Femur (tissue), 1 donor: ENCODE data around the gene PHYH.
"Not testable (repeated sequence)": the region's sequence is repeated elsewhere in the genome, so short reads cannot be mapped to it uniquely, and the experiment has no call there.

Experiments used
- DNase-seq: peaks from one replicate; pipeline ENCODE4 v3.0.0-alpha.2; 2017

Gene PHYH

DNA sequence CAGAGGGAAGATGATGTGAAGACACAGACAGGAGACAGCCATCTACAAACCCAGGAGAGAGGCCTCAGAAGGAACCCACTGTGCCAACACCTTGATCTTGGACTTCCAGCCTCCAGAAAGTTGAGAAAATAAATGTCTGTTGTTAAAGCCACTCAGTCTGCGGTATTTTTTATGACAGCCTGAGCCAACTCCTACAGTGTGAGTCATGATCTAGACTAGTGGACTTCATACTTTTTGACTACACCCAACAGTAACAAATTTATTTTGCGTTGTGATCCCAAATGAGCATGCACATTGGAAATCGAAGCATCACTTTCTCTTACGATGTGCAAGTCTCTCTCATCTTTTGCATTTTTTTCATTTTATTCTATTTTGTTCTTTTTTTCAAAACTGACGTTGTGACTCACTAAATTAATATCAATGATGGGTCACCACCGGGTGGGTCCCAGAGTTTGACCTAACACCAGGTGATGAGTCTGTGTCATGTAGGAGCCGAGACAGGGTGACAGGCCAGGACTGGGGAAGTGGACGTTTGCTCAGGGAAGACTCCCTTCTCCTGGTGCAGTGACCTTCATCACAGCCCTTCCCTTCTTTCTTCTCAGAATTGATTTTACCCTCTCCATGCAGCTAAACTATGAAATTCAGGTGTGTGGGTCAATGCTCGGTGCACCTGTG is 28.9 kb downstream of the PHYH start:
- DNase-seq, result no peak

DNA sequence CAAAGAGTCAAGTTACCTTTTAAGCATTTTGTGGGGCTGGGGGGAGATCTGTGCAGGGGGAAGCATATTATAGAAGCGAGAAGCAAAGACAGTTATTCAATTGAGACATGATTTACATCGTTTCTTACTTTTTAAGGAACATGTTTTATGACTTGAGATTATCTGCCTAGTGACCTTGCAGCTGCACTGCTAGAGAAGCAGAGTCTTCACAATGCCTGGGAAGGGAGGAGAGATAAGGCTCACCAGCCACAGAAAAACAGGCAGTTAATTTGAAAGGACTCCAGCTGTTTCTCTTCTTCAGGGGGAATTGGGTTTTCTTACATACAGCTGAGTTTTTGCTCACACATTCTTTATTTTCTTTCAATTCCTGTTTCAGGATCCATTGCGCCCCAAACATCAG is 31.0 kb downstream of the PHYH start:
- no peak for DNase-seq

DNA sequence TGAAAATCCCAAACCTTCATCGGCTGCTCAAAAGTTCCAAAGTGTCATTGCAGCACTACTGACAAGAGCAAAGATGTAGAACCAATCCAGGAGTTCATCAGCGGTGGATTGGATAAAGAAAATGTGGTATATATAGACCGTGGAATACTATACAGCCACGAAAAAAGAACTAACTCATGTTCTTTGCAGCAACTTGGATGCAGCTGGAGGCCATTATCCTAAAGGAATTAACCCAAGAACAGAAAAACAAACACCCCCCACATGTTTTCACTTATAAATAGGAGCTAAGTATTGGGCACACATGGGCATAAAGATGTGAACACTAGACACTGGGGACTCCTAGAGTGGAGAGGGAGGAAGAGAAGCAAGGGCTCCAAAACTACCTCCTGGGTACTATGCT is 31.6 kb downstream of the PHYH start:
- no peak for DNase-seq

- DNase-seq, result peak; percentile 42
Observed at GRCh38 chr10:13263591-13263990, 36.3 kb downstream of the PHYH start.

- DNase-seq, result no peak
Observed at GRCh38 chr10:13262433-13262832, 37.4 kb downstream of the PHYH start.

DNA sequence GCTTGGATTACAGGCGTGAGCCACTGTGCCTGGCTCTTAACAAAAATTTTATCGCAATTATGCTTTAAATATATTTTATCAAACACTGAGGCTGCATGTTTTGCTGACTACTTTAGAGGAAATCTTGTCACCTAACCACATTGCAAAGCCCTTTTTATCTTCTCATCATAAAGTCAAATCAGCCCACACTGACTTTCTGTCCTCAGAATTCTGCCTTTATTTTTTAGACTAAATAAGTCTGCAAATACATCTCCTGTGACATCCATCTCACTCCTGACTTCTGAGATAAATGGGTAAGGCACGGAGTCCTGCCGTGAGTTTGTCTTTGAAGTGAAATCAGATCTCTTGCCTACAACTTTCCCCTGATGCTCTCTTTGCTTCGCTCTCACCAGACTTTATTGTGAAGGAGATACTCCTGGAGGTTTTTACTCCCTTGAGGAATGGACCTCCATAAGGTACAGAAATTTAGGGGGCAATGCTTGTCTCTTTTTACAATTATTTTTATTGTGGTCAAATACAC is 42.2 kb downstream of the PHYH start:
- DNase-seq, result no peak

DNA sequence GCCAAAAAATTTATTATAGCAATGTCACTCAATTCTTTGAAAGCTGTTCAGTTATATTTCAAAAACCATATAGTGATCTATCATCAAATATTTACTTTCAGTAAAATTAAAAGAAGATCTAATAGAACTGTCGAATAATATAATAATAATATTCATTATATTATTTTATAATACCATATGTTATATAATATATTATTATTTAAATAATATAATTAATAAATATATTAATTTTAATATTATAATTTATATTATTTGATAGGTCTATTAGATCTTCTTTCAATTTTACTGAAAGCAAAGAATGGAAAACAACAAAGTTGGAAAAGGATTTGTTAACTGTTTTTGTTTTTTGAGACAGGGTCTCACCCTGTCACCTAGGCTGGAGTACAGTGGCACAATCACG is 43.2 kb downstream of the PHYH start:
- DNase-seq, result no peak

DNA sequence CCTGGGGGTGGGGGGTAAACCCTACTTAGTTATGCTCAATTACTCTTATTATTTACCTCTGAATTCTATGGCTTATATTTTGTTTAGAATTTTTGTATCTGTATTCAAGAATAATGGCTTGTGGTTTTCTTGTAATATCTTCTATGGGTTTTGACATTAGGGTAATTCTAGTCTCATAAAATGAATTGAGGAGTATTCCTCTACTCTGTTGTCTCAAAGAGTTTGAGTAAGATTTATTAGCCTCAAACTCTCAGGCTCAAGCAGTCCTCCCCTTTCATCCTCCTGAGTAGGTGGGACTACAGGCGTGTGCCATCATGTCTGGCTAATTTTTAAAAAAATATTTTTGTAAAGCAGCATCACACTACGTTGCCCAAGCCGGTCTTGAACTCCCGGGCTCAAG is 46.1 kb downstream of the PHYH start:
- no peak for DNase-seq

GRCh38 chr10:13247784-13248183 is 52.1 kb downstream of the PHYH start:
- no peak for DNase-seq

DNA sequence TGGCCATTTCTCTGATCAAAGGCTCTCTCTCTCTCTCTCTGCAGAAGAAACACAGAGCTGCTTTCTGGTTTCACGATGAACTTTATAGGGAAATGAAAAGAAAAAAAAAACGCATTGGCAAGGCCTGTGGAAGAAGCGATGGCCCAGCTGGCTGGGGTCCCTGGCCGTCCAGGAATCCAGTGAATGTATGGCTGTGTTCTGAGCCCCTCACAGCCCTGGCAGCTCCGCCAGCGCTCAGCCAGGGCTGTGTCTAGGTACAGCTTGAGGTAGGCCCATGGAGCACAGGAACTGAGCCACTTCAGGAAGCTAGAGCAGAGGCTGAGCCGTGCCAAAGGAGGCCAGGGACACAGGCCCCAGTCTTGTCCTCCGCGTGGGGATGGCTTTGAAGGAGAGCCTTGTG is 52.6 kb downstream of the PHYH start:
- DNase-seq, result peak; percentile 65

DNA sequence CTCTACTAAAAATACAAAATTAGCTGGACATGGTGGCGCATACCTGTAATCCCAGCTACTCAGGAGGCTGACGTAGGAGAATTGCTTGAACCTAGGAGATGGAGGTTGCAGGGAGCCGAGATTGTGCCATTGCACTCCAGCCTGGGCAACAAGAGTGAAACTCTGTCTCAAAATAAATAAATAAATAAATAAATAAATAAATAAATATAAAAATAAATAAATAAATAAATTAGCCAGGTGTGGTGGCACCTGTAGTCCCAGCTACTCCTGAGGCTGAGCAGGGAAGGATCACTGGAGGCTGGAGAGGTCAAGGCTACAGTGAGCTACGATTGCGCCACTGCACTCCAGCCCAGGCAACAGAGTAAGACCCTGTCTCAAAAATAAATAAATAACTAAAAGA is 57.6 kb downstream of the PHYH start:
- not testable (repeated sequence) for DNase-seq

- no peak for DNase-seq
Observed at GRCh38 chr10:13241613-13242012, 58.3 kb downstream of the PHYH start.

DNA sequence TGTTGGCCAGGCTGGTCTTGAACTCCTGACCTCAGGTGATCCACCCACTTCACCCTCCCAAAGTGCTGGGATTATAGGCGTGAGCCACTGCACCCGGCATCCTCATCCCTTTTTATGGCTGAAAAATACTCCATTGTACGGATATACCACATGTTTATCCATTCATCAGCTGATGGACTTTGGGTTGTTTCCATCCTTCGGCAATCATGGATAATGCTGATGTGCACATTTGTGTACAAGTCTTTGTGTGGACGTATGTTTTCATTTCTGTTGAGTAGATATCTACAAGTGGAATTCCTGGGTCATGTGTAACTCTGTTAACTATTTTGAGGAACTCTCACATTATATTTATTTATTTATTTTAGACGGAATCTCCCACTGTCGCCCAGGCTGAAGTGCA is 59.9 kb downstream of the PHYH start:
- DNase-seq, result no peak

GRCh38 chr10:13238271-13239077 is 61.4 kb downstream of the PHYH start:
- DNase-seq, result no peak

- no peak for DNase-seq
Observed at GRCh38 chr10:13236638-13237037, 63.2 kb downstream of the PHYH start.

DNA sequence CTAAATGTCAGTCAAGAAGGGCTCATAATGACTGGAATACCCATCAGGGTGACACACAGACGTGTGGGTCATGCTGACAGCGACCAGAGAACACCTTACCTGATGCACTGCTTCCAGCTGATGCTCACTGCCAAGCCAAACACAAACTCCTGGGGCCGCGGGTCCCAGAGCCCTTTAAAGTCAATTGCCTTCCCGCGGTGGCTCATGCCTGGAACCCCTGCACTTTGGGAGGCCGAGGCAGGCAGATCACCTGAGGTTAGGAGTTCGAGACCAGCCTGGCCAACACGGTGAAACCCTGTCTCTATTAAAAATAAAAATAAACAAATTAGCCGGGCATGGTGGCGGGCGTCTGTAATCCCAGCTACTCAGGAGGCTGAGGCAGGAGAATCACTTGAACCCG is 65.1 kb downstream of the PHYH start:
- not testable (repeated sequence) for DNase-seq

GRCh38 chr10:13234172-13234571 is 65.7 kb downstream of the PHYH start, which contains the start of gene UCMA:
UCMA (minus strand) TSS chr10:13234374; CDS start chr10:13234258, 116 bp downstream.
- DNase-seq, result peak; percentile 63

DNA sequence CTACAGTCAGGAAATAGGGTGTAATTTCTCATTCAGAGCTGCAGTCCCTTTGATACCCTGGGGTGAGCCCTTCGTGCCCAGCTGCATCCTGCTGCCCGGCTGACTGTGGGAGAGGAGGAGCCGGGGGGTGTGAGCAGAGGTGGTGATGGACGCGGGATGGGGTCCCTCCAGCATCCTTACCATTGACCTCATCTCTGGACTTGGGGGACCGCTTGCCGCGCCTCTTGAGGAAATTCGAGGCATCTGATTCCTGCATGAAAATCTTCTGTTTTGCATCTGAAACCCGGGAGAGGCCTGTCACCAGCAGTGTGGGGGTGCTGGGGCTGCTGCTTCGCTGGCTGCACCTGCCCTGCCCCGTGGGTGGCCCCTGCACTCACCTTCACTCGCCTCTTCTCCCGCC is 66.5 kb downstream of the PHYH start:
- no peak for DNase-seq

GRCh38 chr10:13231808-13232207 is 68.1 kb downstream of the PHYH start:
- no peak for DNase-seq

GRCh38 chr10:13231190-13231589 is 68.7 kb downstream of the PHYH start:
- no peak for DNase-seq
